Upper lobe of right lung (tissue), 1 donor: Measurements from ENCODE around the gene NFKBIL1. TPM values are rescaled to one million over a fixed set of nuclear protein-coding genes. Genes with fewer than 3 reads are reported as not detected.

ENCODE experiments used
- ATAC-seq: fragments of 200-7000 bp; cut with Tn5 transposase; one replicate; pipeline ENCODE4 v1.9.1; 2020; ENCODE audit warnings: mild to moderate bottlenecking, moderate library complexity
- DNase-seq: peaks from one replicate; pipeline ENCODE4 v3.0.0-alpha.2; 2020
- H3K27ac ChIP-seq: fragments of 200-600 bp; one replicate; pipeline ENCODE4 v1.8.0; 2022
- H3K27me3 ChIP-seq: fragments of 200-600 bp; one replicate; pipeline ENCODE4 v1.8.0; 2022; ENCODE audit warnings: mild to moderate bottlenecking
- H3K36me3 ChIP-seq: fragments of 200-600 bp; one replicate; pipeline ENCODE4 v1.8.0; 2022
- H3K4me1 ChIP-seq: fragments of 200-600 bp; one replicate; pipeline ENCODE4 v1.8.0; 2022
- H3K4me3 ChIP-seq: fragments of 200-600 bp; one replicate; pipeline ENCODE4 v1.8.0; 2022; ENCODE audit warnings: mild to moderate bottlenecking
- H3K9me3 ChIP-seq: fragments of 200-600 bp; one replicate; pipeline ENCODE4 v1.8.0; 2022
- CTCF ChIP-seq: fragments of 200-600 bp; IDR thresholded peaks from one replicate; pipeline ENCODE4 v1.8.0; 2022; ENCODE audit warnings: antibody characterized with exemption
- intact Hi-C: fragments of 100-400 bp; cut with DNase I; formaldehyde crosslinking; loops from one replicate; pipeline ENCODE4 v1.11.0; 2022
- total RNA-seq: library from RNA; stranded (reverse); fragmentation: NEBNext Ultra II Directional; extraction: Animal tissue kit (Norgen Biotek cat#: 25700); gene quantifications from one replicate; pipeline ENCODE4 v1.2.1, GENCODE V29; 2021
- donor health status: DM: no; HTN: yes; CAD: no; lungs with severe emphysema.

NFKBIL1 gene
- total RNA-seq, 1 donor from 2014 or later = 22.6 TPM

- Histone ChIP-seq H3K4me3 (no peak overlapping the region), H3K27ac (no peak overlapping the region), H3K9me3 (no peaks in the 10 kb centered on the region), H3K36me3 (peaks cover 20% of the 10 kb centered on the region), H3K27me3 (no peaks in the 10 kb centered on the region), H3K4me1 (peaks cover 28% of the 10 kb centered on the region)
- intact Hi-C loops = loop anchor here (5.0 kb wide), 1 partner anchor 53 kb away; no protein-coding TSS in a partner anchor
- no peak for ATAC-seq
- no peak for TF ChIP-seq CTCF
- DNase-seq = no peak
Measured at GRCh38 chr6:31544676-31545075, 2.7 kb upstream of the NFKBIL1 start.

GRCh38 chr6:31545291-31545690, 2.1 kb upstream of the NFKBIL1 start:
- H3K27me3 ChIP-seq = no peaks in the 10 kb centered on the region
- intact Hi-C loops = loop anchor here (5.0 kb wide), 1 partner anchor 52 kb away; no protein-coding TSS in a partner anchor
- peaks cover 19% of the 10 kb centered on the region for H3K36me3 ChIP-seq
- no peak for ATAC-seq
- no peak for TF ChIP-seq CTCF
- H3K9me3 ChIP-seq = no peaks in the 10 kb centered on the region
- peaks cover 22% of the 10 kb centered on the region for H3K4me1 ChIP-seq
- H3K27ac ChIP-seq = no peak overlapping the region
- DNase-seq = no peak
- no peak overlapping the region for H3K4me3 ChIP-seq

GRCh38 chr6:31546339-31546957, 960 bp upstream of the NFKBIL1 start, which contains the start of gene ATP6V1G2:
TSS of gene ATP6V1G2 (minus strand) at chr6:31546608. CDS start at chr6:31546559, 49 bp downstream.
- H3K36me3 ChIP-seq = peaks cover 25% of the 10 kb centered on the region
- peak; percentile 83 for ATAC-seq
- peak; percentile 92 for DNase-seq
- H3K4me1 ChIP-seq = peaks cover 18% of the 10 kb centered on the region
- peak within 1 kb of the TSS; percentile 60 for H3K4me3 ChIP-seq
- no peaks in the 10 kb centered on the region for H3K27me3 ChIP-seq
- no peaks in the 10 kb centered on the region for H3K9me3 ChIP-seq
- peak; percentile 91 for TF ChIP-seq CTCF
- peak within 1 kb of the TSS; percentile 89 for H3K27ac ChIP-seq
- intact Hi-C loops = loop anchor here (5.0 kb wide), 1 partner anchor 51 kb away; no protein-coding TSS in a partner anchor

GRCh38 chr6:31547727-31548543, 527 bp downstream of the NFKBIL1 start:
- DNase-seq (peak; percentile 72), ATAC-seq (peak; percentile 2)
- peaks cover 25% of the 10 kb centered on the region for H3K36me3 ChIP-seq
- peak overlapping the region; percentile 89 for H3K27ac ChIP-seq
- H3K4me1 ChIP-seq = peaks cover 14% of the 10 kb centered on the region
- no peak for TF ChIP-seq CTCF
- no peaks in the 10 kb centered on the region for H3K27me3 ChIP-seq
- peak overlapping the region; percentile 60 for H3K4me3 ChIP-seq
- H3K9me3 ChIP-seq = no peaks in the 10 kb centered on the region
- intact Hi-C loops = loop anchor here (5.0 kb wide), 1 partner anchor 49 kb away; no protein-coding TSS in a partner anchor

GRCh38 chr6:31548544-31548873, 1.1 kb downstream of the NFKBIL1 start:
- H3K4me3 ChIP-seq = peak overlapping the region; percentile 60
- intact Hi-C loops = loop anchor here (5.0 kb wide), 1 partner anchor 49 kb away; no protein-coding TSS in a partner anchor
- H3K9me3 ChIP-seq = no peaks in the 10 kb centered on the region
- no peak for TF ChIP-seq CTCF
- DNase-seq (no peak), ATAC-seq (no peak)
- peaks cover 31% of the 10 kb centered on the region for H3K36me3 ChIP-seq
- peak overlapping the region; percentile 89 for H3K27ac ChIP-seq
- H3K27me3 ChIP-seq = no peaks in the 10 kb centered on the region
- H3K4me1 ChIP-seq = peaks cover 11% of the 10 kb centered on the region
